ENCODE data around the gene ODF2L. TPM values are rescaled to one million over a fixed set of nuclear protein-coding genes. Genes with fewer than 3 reads are reported as not detected.

ODF2L gene
- total and polyA plus RNA-seq, 2 experiments from 2014 or later, result 33.0 to 50.0 TPM

GRCh38 chr1:86318436-86318835 lies 77.7 kb downstream of the ODF2L start:
- in situ Hi-C loops (cut with MboI), result no loop called here

GRCh38 chr1:86317926-86318325 lies 78.2 kb downstream of the ODF2L start:
- Histone ChIP-seq H3K79me2 (ENCODE audit: insufficient read depth) (no peaks in the 10 kb centered on the region), H4K20me1 (ENCODE audit: insufficient read depth) (no peaks in the 10 kb centered on the region), H3K27ac (no peak overlapping the region), H3K9me3 (ENCODE audit: low read depth) (no peaks in the 10 kb centered on the region), H3F3A (ENCODE audit: insufficient read depth) (no peaks in the 10 kb centered on the region), H3K9me2 (ENCODE audit: insufficient read depth) (0 out of 2 replicates have a peak, but pooled peaks cover 3% of the 10 kb centered on the region), H3K4me3 (no peak overlapping the region), H3K9ac (no peak overlapping the region), H3K27me3 (replicated peaks; ENCODE audit: insufficient read depth) (no peaks in the 10 kb centered on the region), H3K4me2 (ENCODE audit: unreplicated experiment) (no peak overlapping the region), H2AFZ (no peak overlapping the region), H3K4me1 (ENCODE audit: insufficient read depth) (no peaks in the 10 kb centered on the region), H3K36me3 (ENCODE audit: low read depth) (no peaks in the 10 kb centered on the region)
- TF ChIP-seq EZH2phosphoT487 (IDR thresholded peaks at IDR 0.05; ENCODE audit: insufficient read depth, low read depth) (no peak), EZH2 (IDR thresholded peaks at IDR 0.05; ENCODE audit: insufficient read depth, poor library complexity, severe bottlenecking) (no peak)
- in situ Hi-C loops (cut with MboI), result no loop called here
- DNase-seq, result no peak

More at GRCh38 chr1:86318436-86318835, 77.7 kb downstream of the ODF2L start:
- Histone ChIP-seq H3K9me2 (ENCODE audit: insufficient read depth) (0 out of 2 replicates have a peak, but pooled peaks cover 3% of the 10 kb centered on the region), H3K4me2 (ENCODE audit: unreplicated experiment) (no peak overlapping the region), H3K79me2 (ENCODE audit: insufficient read depth) (no peaks in the 10 kb centered on the region), H3K27ac (no peak overlapping the region), H3K36me3 (ENCODE audit: low read depth) (no peaks in the 10 kb centered on the region), H3K4me1 (ENCODE audit: insufficient read depth) (no peaks in the 10 kb centered on the region), H3K4me3 (no peak overlapping the region), H3F3A (ENCODE audit: insufficient read depth) (no peaks in the 10 kb centered on the region), H3K9ac (no peak overlapping the region), H2AFZ (no peak overlapping the region), H3K27me3 (replicated peaks; ENCODE audit: insufficient read depth) (no peaks in the 10 kb centered on the region), H3K9me3 (ENCODE audit: low read depth) (no peaks in the 10 kb centered on the region), H4K20me1 (ENCODE audit: insufficient read depth) (no peaks in the 10 kb centered on the region)
- WGBS, 2 experiments (ENCODE audit: low coverage in 1 of 2, low lambda C conversion rate in 2 of 2, missing lambda C conversion rate in 2 of 2), result 5 to 12% methylated on average over 3 of the region's 3 CpGs
- no peak for DNase-seq
- TF ChIP-seq EZH2phosphoT487 (IDR thresholded peaks at IDR 0.05; ENCODE audit: insufficient read depth, low read depth) (no peak), EZH2 (IDR thresholded peaks at IDR 0.05; ENCODE audit: insufficient read depth, poor library complexity, severe bottlenecking) (no peak)

GRCh38 chr1:86305731-86306130 lies 90.4 kb downstream of the ODF2L start:
- H3K9me3 ChIP-seq (ENCODE audit: low read depth), result no peaks in the 10 kb centered on the region
- H3K4me3 ChIP-seq, result no peak overlapping the region
- H3K4me2 ChIP-seq (ENCODE audit: unreplicated experiment), result no peak overlapping the region
- H2AFZ ChIP-seq, result no peak overlapping the region
- H3K9ac ChIP-seq, result no peak overlapping the region
- no peaks in the 10 kb centered on the region for H3K27me3 ChIP-seq (replicated peaks; ENCODE audit: insufficient read depth)
- no peaks in the 10 kb centered on the region for H3K79me2 ChIP-seq (ENCODE audit: insufficient read depth)
- in situ Hi-C loops (cut with MboI), result no loop called here
- H3F3A ChIP-seq (ENCODE audit: insufficient read depth), result no peaks in the 10 kb centered on the region
- no peak for DNase-seq
- no peaks in the 10 kb centered on the region for H3K9me2 ChIP-seq (ENCODE audit: insufficient read depth)
- WGBS, 2 experiments (ENCODE audit: low coverage in 1 of 2, low lambda C conversion rate in 2 of 2, missing lambda C conversion rate in 2 of 2), result 34 to 41% methylated on average over 3 of the region's 3 CpGs
- no peaks in the 10 kb centered on the region for H4K20me1 ChIP-seq (ENCODE audit: insufficient read depth)
- no peaks in the 10 kb centered on the region for H3K36me3 ChIP-seq (ENCODE audit: low read depth)
- H3K27ac ChIP-seq, result no peak overlapping the region
- no peaks in the 10 kb centered on the region for H3K4me1 ChIP-seq (ENCODE audit: insufficient read depth)
- TF ChIP-seq EZH2phosphoT487 (IDR thresholded peaks at IDR 0.05; ENCODE audit: insufficient read depth, low read depth) (no peak), EZH2 (IDR thresholded peaks at IDR 0.05; ENCODE audit: insufficient read depth, poor library complexity, severe bottlenecking) (no peak)

- Histone ChIP-seq H3F3A (ENCODE audit: insufficient read depth) (no peaks in the 10 kb centered on the region), H3K36me3 (ENCODE audit: low read depth) (no peaks in the 10 kb centered on the region), H3K9me2 (ENCODE audit: insufficient read depth) (no peaks in the 10 kb centered on the region), H3K9me3 (ENCODE audit: low read depth) (no peaks in the 10 kb centered on the region), H3K9ac (no peak overlapping the region), H3K4me1 (ENCODE audit: insufficient read depth) (no peaks in the 10 kb centered on the region), H3K27ac (no peak overlapping the region), H3K79me2 (ENCODE audit: insufficient read depth) (no peaks in the 10 kb centered on the region), H3K27me3 (replicated peaks; ENCODE audit: insufficient read depth) (no peaks in the 10 kb centered on the region), H3K4me3 (no peak overlapping the region), H4K20me1 (ENCODE audit: insufficient read depth) (no peaks in the 10 kb centered on the region), H3K4me2 (ENCODE audit: unreplicated experiment) (no peak overlapping the region), H2AFZ (no peak overlapping the region)
- TF ChIP-seq EZH2 (IDR thresholded peaks at IDR 0.05; ENCODE audit: insufficient read depth, poor library complexity, severe bottlenecking), result no peak
- TF ChIP-seq EZH2phosphoT487 (IDR thresholded peaks at IDR 0.05; ENCODE audit: insufficient read depth, low read depth), result no peak
- DNase-seq, result no peak
- 78 to 79% methylated on average over 1 of the region's 1 CpG for WGBS, 2 experiments (ENCODE audit: low coverage in 1 of 2, low lambda C conversion rate in 2 of 2, missing lambda C conversion rate in 2 of 2)
- in situ Hi-C loops (cut with MboI), result no loop called here
Observed at GRCh38 chr1:86303041-86303690, 93.0 kb downstream of the ODF2L start.

Small RNAs within 50 kb of the gene (microRNA-seq; reads per million reads assigned to microRNA genes)
- gene MIR7856 (ENCODE audit: borderline number of aligned reads), result not detected

Small RNAs within 50 kb of the gene (small RNA-seq; reads per million reads assigned to genes)
- gene MIR7856 (ENCODE audit: low read depth, low replicate concordance), result not detected

Other genes starting within 250 kb of the ODF2L start
- gene COL24A1, start 239.6 kb downstream of the ODF2L start, total RNA-seq (2014; rRNA removed; shearing (Covaris generic)), result 0.22 and 0.25 TPM in 2 replicates
- 0.22 and 0.23 TPM in 2 replicates for gene COL24A1, start 239.6 kb downstream of the ODF2L start, polyA plus RNA-seq (2016; fragmentation: Nextera tagmentation; extraction: Ambion mirVana)
- gene CLCA2, start 27.8 kb upstream of the ODF2L start, total RNA-seq (2014; rRNA removed; shearing (Covaris generic)), result 0.22 and 0.51 TPM in 2 replicates
- 0.14 and 0.19 TPM in 2 replicates for gene CLCA2, start 27.8 kb upstream of the ODF2L start, polyA plus RNA-seq (2016; fragmentation: Nextera tagmentation; extraction: Ambion mirVana)
- not detected in 2 replicates for gene CLCA1, start 72.6 kb upstream of the ODF2L start, total RNA-seq (2014; rRNA removed; shearing (Covaris generic))
- gene CLCA1, start 72.6 kb upstream of the ODF2L start, polyA plus RNA-seq (2016; fragmentation: Nextera tagmentation; extraction: Ambion mirVana), result not detected in 2 replicates
- not detected in 2 replicates for gene CLCA4, start 150.8 kb upstream of the ODF2L start, total RNA-seq (2014; rRNA removed; shearing (Covaris generic))
- gene CLCA4, start 150.8 kb upstream of the ODF2L start, polyA plus RNA-seq (2016; fragmentation: Nextera tagmentation; extraction: Ambion mirVana), result not detected in 2 replicates

Data from GM23248 (cell line).